ENCODE data around the gene MBP.

Gene MBP

GRCh38 chr18:77105680-77106079 lies 26.9 kb downstream of the MBP start:
- CTCF ChIA-PET = interaction anchor here (0.7 kb wide), 1 partner anchor 39 kb away, joined by 3 read pairs; no protein-coding TSS in a partner anchor
- no peak for DNase-seq (ENCODE audit: low read depth, low spot score)
- POLR2A ChIA-PET = interaction anchor here (0.6 kb wide), 1 partner anchor 10 kb away, joined by 3 read pairs; no protein-coding TSS in a partner anchor
- TF ChIP-seq, protein P1, sequence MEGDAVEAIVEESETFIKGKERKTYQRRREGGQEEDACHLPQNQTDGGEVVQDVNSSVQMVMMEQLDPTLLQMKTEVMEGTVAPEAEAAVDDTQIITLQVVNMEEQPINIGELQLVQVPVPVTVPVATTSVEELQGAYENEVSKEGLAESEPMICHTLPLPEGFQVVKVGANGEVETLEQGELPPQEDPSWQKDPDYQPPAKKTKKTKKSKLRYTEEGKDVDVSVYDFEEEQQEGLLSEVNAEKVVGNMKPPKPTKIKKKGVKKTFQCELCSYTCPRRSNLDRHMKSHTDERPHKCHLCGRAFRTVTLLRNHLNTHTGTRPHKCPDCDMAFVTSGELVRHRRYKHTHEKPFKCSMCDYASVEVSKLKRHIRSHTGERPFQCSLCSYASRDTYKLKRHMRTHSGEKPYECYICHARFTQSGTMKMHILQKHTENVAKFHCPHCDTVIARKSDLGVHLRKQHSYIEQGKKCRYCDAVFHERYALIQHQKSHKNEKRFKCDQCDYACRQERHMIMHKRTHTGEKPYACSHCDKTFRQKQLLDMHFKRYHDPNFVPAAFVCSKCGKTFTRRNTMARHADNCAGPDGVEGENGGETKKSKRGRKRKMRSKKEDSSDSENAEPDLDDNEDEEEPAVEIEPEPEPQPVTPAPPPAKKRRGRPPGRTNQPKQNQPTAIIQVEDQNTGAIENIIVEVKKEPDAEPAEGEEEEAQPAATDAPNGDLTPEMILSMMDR (IDR thresholded peaks at IDR 0.05; ENCODE audit: insufficient read depth, low read length, missing control alignments) = no peak
- no peak overlapping the region for H3K4me3 ChIP-seq (ENCODE audit: low read depth, low read length)

- ChIA-PET CTCF (interaction anchor here (0.7 kb wide), 1 partner anchor 38 kb away, joined by 3 read pairs; no protein-coding TSS in a partner anchor), POLR2A (no interaction called here)
- no peak overlapping the region for H3K4me3 ChIP-seq (ENCODE audit: low read depth, low read length)
Measured at GRCh38 chr18:77105028-77105427, 27.6 kb downstream of the MBP start.

GRCh38 chr18:77103991-77104531 lies 28.5 kb downstream of the MBP start:
- no peak for DNase-seq (ENCODE audit: low read depth, low spot score)
- CTCF ChIA-PET = interaction anchor here (0.7 kb wide), 1 partner anchor 105 kb away, joined by 3 read pairs; no protein-coding TSS in a partner anchor
- TF ChIP-seq, protein P1 (IDR thresholded peaks at IDR 0.05; ENCODE audit: insufficient read depth, low read length, missing control alignments) = no peak
- POLR2A ChIA-PET = no interaction called here
- H3K4me3 ChIP-seq (ENCODE audit: low read depth, low read length) = no peak overlapping the region

More at GRCh38 chr18:77105028-77105427, 27.6 kb downstream of the MBP start:
- DNase-seq (ENCODE audit: low read depth, low spot score) = no peak
- TF ChIP-seq, protein P1 (IDR thresholded peaks at IDR 0.05; ENCODE audit: insufficient read depth, low read length, missing control alignments) = no peak

DNA sequence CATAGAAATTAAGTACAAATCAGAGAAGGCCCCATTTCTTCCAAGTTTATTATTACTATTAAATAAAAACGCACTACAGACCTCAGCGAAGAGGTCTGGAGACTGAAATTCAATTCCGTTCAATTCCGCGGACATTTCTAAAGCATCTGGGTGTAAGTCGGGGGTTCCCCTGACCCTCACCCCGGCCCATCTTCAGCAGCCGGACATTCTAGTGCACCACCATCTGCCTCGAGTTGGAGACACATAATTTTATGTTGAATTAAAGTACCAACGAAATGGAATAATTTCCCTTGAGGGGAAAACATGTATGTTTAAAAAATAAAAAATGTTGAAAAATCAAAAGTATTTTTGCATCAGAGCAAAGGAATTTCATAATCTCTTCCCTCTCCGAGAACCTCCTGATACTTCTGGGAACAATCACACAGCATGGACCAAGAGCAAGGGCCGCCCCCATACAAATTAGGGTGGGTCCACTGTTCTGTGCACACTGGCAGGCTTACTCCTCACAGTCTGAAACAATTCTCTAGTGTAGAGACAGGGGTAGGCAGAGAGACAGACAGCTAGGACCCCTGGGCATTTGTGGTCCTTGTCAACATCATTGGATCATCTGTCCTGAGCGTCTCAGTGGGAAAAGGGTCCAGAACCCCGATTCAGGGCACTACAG lies 29.3 kb downstream of the MBP start:
- DNase-seq (ENCODE audit: low read depth, low spot score) = no peak
- ChIA-PET POLR2A (interaction anchor here (2.3 kb wide), 1 partner anchor 31 kb away, joined by 9 read pairs; no protein-coding TSS in a partner anchor), CTCF (interaction anchor here (0.7 kb wide), 1 partner anchor 104 kb away, joined by 3 read pairs; no protein-coding TSS in a partner anchor)
- TF ChIP-seq, protein P1 (IDR thresholded peaks at IDR 0.05; ENCODE audit: insufficient read depth, low read length, missing control alignments) = no peak
- no peak overlapping the region for H3K4me3 ChIP-seq (ENCODE audit: low read depth, low read length)

DNA sequence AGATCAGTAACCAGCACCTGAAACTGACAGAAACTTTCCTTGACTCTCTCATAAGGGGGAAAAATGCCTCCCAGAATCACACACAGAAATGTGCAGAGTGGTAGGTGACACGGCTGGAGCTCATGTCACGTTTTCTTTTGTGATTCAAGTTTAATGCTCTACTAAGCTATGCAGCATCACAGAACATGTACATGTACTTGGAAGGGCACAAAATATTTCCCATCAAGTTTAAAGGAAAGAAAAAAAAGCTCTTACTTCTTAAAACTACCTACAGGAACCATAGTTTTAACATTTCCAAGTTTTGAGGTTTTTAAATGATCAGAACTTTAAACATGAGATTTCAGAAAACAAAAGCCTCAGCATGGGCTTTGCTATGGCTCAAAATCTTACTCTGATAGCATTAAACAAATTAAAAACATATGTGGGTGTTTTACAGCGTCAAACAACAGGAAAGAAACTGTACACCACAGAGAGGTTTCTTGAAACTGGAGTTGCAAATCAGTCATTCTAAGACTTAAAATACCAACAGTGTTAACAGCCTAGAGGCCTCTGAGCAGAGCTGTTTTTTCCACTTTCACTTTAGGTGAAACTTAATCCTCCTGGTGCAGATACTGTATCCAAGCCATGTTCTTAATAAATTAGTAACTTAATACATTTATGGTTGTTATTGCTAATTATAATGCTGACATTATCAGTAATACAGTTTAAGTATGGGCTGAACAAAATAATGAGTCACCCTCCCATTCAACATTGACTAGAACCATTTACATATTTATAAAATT lies 30.1 kb downstream of the MBP start:
- ChIA-PET CTCF (interaction anchor here (1.0 to 1.7 kb wide), 7 partner anchors 19 to 109 kb away, joined by 3 to 5 read pairs (median 5); no protein-coding TSS in a partner anchor), POLR2A (interaction anchor here (0.5 to 2.3 kb wide), 8 partner anchors 12 to 35 kb away, joined by 3 to 9 read pairs (median 4); no protein-coding TSS in a partner anchor)
- TF ChIP-seq, protein P1 (IDR thresholded peaks at IDR 0.05; ENCODE audit: insufficient read depth, low read length, missing control alignments) = no peak
- peak; percentile 80 for DNase-seq (ENCODE audit: low read depth, low spot score)
- H3K4me3 ChIP-seq (ENCODE audit: low read depth, low read length) = peak overlapping the region; percentile 35

Data from AG04449 (cell line).